Measurements from ENCODE around the gene LRRC4C.
"Not testable (repeated sequence)": the region's sequence is repeated elsewhere in the genome, so short reads cannot be mapped to it uniquely, and the experiment has no call there.

The LRRC4C gene

DNA sequence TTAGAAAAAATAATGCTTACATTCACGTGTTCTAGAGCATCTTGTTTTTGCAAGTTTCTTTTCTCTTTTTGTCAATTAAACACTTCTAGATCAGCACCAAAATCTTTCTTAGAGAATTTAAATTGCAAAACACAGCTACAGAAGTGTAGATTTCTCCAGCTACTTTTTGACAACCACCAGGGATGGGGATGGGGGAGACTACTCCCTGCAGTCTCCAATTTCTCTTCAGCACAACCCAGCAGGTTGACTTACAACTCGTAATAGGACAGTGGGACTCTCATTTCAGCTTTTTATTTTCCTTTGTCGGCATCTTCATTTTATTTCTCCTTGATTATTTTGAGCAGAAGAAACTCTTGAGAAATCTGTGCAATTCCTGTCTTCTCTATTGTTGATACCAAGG lies 441.2 kb downstream of the LRRC4C start:
- DNase-seq, result no peak

DNA sequence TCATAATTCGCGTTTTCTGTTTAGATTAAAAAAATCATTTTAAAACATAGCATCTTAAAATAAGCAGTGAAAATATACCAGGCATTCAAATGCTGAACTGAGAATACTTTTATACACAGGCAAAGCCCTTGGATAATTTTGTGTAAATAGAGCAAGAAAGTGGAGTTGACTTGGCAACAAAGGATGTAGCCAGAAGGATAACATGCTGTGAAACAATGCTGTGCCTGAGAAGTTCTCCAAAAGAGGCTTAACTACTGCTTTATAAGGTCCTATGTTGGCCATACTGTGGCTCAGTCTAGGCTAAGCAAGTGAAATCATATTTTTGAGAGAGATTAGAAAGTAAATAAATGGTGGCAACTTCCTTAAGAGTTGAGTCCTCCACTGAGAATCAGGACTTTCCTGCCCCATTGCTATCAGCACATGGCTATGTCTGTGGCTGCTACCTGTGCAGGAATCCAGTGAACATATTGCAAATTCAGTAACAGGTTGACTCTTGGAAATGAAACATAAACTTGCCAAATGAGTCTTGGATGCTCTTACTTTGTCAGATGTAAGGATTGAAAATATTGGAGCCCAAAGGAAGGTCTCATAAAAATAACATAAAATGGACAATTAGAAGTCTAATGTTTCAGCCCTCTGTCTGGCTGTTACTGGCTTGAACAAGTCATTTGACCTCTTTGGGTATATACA lies 448.9 kb downstream of the LRRC4C start:
- no peak for DNase-seq

DNA sequence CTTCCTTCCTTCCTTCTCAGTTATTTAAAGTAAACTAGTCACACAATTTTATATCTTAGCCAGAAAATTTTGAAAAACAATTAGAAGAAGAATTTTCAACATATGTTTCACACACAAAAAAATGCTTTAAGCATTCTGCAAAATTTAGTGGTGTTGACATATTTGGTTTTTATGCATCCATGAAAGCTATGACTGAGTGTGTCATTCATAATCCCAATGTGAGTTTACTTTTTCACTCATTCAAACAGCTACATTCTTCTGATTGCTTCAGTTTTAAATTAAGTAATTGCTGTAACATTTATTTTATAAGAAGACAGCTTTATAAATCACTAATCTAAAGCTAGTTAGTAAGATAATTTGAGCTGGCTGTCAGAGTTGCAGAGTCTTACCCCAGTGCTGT lies 453.5 kb downstream of the LRRC4C start:
- DNase-seq, result no peak

DNA sequence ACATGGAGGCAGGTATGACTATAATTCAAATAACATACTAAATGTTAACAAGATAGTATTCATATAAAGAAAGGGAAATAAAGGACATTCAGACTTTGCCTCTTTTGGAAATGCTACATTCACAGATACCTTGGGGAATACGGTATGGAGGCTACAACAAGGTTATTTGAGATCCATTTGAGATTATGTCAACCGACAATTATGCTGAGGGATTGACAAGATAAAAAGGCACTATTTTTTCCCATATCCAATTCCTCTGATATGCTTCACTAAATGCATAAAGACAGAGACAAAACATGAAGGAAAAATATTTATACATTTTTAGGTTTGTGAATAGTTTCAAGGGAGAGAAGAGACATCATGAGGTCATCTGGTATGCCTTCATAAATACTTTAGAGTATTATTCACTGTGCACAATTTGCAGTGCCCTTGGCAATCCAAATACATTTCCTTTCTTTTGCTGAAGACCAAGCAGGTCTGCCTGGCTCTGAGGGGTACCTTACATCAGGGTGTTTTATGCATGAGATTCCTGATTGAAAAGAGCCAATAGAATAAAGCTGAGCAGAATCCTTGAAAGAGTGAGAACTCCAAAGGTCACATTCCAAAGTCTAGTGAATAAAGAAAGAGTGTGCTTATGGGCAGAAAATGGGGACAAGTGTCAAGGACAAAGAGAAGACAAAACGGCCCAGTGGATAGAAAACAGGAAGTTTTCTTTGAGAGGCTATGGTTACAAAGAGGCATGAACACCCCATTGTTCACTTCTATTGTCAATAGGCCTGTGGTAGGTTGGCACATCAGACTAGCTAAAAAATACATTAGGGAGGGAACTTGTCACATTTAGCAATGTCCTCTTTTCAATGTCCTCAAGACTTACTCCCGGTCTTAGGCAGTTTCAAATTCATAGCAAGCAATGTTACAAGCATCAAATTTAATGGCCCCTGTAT lies 455.8 kb downstream of the LRRC4C start:
- DNase-seq, result no peak

DNA sequence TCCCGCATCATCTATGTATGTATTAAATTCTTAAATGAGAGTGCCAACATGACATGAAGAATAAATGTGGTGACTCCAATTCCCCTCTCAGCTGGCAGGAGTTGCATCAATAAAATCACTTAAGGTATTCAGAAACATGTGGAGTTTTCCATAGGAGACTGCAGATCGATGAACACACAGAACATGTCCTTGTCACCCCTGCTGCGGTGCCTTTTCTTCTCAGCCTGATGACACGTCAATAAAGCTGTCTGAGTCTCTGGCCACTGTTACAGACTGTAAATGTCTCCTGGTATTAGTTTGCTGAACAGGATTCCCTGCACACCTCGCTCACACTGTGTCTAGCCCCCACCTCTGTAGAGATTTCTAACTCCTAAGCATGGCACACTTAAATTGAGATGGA lies 460.5 kb downstream of the LRRC4C start:
- DNase-seq, result no peak

DNA sequence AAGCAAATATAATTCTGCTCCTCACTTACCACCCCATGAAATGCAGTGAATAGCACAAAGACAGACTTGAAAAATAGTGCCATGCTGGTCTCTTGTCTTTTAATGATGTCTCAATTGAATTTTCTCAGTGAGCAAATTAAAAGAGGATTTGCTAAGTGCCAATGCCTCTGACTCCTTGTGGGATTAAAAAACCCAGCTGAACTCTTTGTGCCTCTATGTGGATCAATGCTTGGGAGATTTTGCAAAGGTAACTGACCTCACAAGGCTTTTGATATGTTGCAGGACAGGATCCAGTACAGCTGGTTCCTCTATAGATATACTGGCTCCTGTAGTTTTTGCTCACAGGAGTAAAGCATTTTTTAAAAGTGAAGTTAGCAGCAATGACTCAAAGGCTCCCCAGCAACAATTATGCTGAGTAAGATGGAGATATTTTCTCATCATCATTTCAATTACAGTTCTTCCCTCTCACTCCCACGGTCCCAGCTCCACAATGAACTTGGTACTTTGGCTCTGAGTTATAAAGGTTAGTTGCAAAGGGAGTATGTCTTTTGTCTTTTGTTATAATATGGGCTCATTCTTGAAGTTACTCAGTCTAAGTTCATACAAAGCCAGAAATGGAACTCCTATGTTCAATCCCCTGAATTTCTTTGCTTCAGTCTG lies 471.5 kb downstream of the LRRC4C start:
- no peak for DNase-seq

DNA sequence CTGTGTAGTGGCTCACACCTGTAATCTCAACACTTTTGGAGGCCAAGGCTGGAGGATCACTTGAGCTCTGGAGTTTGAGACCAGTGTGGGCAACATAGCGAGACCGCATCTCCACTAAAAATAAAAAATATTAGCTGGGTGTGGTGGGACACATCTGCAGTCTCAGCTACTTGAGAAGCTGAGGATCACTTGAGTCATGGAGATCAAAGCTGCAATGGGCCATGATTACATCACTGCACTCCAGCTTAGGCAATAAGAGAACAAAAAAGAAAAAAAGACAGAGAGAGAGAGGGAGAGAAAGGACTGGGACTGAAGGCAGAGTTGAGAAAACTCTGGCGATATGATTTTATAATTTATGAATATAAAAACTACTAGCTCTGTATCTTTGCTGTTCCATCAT lies 473.1 kb downstream of the LRRC4C start:
- DNase-seq, result peak in 1 of 3 experiments; percentile 49

DNA sequence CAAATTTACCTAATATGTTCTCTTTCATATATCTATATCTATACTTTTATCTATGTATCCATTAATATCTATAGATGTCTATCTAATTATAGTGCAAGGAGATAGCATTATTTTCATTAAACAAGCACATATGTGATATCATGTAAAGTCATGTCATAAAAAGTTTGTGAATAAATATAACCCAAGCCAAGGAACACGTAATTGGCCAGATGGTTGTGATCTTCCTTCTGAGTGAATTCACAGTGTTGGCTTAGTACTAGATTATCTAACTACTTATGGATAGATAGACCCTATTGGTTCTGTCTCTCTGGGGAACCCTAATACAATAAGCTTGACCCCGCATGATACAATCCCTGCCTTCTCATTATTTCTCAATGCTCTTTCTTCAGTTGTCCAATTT lies 484.4 kb downstream of the LRRC4C start:
- no peak for DNase-seq

DNA sequence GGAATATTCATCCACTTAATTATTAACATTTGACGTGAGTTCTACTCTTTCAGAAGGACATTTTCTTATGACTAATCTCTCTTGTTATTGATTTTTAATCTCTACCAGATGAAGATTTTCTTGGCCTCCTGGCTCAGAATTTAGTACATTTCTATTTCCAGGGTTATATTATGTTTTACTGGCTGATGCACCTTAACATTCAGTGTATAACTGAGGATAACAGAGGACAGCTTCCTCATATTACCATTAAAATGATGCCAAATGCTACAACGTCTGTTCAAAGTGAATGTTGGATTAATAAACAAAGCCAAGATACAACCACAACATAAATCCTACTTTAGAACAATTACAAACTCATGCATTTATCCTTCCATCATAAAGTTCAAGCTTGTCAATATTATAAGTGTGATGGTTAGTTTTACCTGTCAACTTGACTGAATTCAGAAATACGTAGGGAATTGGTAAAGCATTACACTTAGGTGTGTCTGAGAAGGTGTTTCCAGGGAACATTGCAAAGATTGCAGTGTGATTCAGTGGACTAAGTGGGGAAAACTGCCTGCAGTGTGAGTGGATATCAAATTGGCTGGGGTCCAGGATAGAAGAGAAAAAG lies 485.2 kb downstream of the LRRC4C start:
- no peak for DNase-seq

DNA sequence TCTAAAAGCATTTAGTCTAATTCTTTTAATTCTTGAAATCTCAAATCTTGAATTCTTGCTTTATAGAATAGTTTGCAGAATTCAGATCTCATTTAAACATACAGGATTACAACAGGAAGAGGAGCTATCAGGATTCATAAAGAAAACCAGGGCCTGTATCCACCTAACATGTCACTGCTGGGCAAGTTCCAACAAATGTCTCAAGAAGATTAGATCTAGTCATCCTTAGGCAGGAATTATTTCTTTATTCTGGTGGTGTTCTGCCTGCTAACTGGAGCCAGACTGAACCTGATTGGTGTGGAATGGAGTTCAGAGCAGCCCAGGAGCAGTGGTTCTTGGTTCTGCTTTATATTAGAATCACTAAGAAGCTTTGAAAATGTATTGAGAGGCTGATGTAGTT lies 500.7 kb downstream of the LRRC4C start:
- no peak for DNase-seq

DNA sequence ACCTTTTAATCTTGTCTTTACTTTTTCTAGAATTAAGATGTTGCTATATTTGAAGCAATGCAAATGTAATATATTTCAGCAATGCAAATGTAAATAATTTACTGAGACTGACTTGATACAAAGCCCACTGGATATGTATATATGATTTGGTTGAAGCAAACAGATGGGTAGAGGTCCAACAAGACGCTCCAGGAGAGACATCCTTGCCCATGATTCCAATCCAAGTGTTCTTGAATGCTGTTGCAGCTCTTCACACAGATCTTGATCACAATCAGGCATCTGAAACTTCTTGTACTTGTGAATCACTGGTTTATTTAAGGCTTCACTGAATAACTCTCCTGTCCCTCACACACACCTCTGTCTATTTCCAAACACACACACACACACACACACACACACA lies 507.0 kb downstream of the LRRC4C start:
- no peak for DNase-seq

DNA sequence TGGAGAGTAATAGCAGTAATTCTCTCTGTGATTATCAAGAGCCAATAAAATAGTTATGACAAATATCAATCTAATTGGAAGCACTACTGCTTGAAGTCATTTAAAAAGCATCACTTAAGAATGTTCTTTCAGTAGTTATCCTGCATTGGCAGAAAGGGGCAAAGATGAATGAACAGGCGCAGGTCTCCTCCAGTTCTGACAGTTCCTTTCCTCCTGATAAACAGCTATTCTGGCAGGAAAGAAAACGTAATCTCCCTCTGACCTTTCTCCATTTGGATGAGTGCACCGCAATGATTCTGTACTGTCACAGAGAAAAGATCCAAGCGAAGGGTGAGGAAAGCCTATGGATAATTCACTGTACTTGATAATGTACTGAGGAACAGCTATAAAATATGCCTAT lies 521.5 kb downstream of the LRRC4C start:
- DNase-seq, result no peak

DNA sequence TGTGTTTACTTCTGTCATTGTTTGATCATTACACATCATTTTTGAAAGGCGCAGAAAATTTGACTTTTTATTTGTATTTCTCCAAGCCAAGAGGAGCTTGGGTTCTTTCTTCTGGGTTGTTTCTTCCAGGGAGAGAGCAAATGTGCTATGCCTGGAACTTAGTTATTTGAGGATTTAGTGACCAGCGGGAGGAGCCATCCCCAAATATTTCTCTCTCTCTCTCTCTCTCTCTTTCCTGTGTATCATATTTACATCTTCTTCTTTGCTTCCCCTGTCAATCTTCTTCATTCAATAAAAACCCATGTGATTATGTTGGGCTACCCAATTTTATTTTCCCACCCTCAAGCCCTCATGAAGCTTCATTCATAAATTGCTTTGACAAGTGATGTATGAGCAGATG lies 534.5 kb downstream of the LRRC4C start:
- DNase-seq, result no peak

DNA sequence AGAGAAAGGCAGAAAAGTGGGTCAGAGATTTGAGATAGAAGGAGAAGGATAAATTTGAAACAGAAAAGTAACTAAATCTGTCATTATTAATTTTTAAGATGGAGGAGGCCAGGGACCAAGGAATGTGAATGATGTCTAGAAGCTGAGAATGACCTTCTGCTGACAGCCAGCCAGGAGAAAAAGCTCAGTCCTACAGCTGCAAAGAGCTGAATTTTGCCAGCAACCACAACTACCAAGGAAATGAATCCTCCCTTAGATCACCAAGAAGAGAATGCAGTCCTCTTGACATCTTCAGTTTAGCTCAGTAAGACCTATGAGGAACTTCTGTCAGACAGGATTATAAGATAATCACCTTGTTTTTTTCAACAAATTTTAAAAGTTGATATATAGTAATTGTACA lies 538.2 kb downstream of the LRRC4C start:
- DNase-seq, result no peak

DNA sequence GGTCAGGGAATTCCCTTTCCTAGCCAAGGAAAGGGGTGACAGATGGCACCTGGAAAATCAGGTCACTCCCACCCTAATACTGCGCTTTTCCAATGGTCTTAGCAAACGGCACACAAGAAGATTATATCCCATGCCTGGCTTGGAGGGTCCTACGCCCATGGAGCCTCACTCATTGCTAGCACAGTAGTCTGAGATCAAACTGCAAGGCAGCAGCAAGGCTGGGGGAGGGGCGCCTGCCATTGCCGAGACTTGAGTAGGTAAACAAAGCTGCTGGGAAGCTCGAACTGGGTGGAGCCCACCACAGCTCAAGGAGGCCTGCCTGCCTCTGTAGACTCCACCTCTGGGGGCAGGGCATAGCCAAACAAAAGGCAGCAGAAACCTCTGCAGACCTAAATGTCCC lies 548.7 kb downstream of the LRRC4C start:
- DNase-seq, result not testable (repeated sequence)

DNA sequence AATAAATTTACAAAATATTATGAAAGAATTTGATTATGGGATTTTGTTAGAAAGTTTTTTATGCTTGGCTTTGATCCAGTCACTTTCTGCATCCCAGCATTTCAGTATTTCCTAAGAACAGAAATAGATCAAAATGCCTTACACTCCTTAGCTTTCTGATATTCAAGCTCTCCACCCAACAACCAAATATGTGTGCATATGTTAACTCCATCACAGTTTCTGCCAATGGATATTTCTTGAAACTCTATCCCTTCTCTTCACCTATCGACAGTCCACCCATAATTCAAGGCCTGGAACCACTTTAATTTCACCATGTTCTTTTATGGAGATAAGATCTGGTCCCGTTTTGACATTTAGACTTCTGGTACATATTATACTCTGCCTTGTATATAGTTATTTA lies 565.0 kb downstream of the LRRC4C start:
- no peak for DNase-seq

DNA sequence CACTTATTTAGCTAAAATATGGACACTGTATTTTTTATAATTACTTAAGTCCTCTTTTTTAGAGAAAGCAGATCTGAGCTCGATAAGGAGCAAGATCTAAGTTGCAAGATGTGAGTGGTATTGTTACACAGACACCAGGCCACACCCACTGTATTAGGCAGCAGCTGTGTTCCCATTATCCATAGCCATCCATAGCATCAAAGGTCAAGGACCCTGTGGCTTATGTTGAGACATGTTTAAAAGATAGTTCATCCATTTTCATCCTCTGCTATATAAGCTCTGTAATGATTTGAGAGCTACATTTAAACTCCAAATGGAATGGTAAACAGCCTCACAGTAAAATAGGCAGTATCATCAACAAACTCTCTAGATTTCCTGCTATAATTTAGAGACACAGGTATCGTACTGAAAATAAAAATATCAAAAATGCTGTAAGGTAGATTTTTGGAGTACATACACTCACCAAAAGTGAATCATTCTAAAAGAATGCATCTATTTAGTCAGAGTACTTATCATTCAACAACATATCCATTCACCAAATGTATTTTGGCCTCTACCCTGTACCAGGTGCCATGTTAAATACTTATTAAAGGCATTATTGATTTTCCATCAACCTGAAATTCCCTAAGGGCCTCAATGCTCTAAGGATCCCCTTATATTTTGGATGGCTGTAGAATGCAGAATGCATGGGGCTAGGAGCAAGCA lies 574.0 kb downstream of the LRRC4C start:
- peak in 1 of 3 experiments; percentile 54 for DNase-seq

DNA sequence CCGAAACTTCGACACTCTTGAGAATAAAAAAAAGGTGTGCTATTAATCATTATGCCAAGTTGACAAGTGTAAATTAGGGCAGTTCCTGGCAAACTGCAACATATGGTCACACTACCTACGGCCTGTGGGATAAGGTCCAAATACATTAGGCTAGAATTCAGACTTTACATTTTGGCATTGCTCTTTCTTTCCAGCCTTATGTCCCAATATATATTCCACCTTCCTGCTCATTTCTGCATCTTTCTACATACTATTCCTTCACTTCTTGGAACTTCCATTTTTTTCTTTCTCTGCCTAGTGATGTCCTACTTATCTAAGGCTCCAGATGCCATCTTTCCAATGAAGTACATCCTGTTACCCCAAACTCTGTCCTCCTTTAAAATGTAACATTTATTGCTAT lies 577.2 kb downstream of the LRRC4C start:
- DNase-seq, result no peak

DNA sequence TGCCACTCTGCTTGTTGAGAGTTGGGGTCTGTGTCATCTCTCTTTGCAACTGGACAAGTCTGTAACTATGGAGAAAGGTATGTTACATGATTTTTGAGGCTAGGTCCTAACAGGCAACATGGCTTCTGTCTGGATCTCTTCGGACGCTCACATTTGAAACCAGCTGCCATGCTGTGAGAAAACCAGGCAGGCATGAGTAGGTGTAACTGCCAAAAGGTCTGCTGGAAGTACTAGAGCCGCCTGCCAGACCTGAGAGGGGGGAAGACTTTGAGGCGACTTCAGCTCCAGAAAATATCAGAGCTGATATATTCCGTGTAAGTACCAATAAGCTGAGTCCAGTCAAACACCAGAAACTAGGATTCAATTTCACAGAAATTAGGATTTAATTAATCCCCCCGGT lies 579.5 kb downstream of the LRRC4C start:
- DNase-seq, result no peak

DNA sequence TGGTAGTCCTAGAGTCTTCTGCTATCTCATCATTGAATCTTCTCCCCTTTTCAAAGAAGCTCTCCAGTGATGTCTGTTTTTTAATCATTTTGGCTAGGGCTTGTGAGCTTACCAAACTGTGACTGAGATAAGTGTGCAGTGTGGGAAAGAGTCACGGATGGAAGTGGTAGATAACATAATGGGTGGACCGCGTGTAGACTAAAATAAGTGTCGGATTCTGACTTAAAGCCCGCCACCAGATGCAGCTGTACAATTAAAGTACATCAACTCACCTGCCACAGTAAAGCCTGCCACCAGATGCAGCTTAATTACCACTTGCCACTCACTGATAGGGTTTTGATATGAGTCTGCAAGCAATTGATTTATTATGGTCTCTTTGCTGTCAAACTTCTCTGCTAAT lies 581.5 kb downstream of the LRRC4C start:
- peak in 1 of 3 experiments; percentile 21 for DNase-seq

DNA sequence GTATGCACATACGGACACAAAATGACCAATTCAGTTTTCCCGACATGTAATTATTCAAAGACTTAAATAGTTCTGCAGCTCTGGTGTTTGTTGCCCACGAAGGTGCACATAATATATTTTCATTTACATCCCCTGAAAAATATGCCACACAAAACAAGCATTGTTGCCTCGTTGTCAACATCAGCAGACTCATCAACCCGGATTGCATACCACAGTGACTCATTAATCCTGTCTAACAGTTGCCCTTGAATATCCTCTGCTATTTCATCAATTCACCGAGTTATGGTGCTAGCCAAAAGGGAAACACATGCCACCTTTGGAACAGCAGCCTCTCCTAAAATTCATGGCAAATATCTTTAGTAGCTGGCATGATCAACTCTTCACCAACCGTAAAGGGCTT lies 582.2 kb downstream of the LRRC4C start:
- DNase-seq, result no peak

DNA sequence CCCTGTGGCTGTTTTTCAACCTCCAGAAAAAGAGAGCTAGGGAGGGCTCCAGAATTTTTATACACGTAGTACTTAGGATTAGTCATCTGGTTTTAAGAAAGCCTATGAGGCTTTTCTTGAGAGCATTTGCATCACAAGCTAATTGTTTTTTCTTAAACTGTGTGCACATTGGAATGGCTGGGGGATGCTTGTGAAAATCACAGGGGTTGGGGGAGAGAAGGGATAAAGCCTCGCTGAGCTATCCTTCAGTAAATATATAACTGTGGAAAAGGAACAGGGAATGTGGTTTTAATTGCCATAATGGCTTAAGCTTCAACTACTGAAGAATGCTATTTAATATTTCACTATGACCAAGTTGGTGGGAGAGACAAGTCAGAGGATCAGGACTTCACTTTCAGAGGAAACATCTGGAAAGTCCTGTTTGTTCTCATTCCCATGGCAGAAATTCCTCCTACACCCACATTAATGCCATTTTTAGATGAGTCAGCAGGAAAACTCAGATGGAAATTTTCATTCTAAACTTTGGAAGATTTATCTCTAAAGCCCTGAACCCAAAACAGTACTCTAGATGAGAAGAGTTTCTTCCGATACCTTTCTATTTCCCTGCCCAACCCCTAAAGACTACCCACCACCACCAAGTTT lies 591.3 kb downstream of the LRRC4C start:
- DNase-seq, result no peak

Measured in NCI-H1417 (cell line).